Fibroblast of villous mesenchyme (primary cell): Measurements from ENCODE around the gene PPP2R2C. TPM values are rescaled to one million over a fixed set of nuclear protein-coding genes. Genes with fewer than 3 reads are reported as not detected.

Source experiments
- DNase-seq: peaks from one replicate; pipeline ENCODE4 v3.0.0-alpha.2; 2010; ENCODE audit warnings: low read depth
- H3K4me3 ChIP-seq: 2 replicates; pipeline ENCODE4 v1.5.1; 2011; ENCODE audit warnings: low read depth, mild to moderate bottlenecking, low read length
- CTCF ChIP-seq: IDR thresholded peaks from 2 replicates; pipeline ENCODE4 v1.5.1; 2012; ENCODE audit warnings: low read depth, mild to moderate bottlenecking, low read length; ENCODE audit not compliant: insufficient read depth
- total RNA-seq: library from RNA; depleted of rRNA; stranded (reverse); fragments of >200 nt; gene quantifications from 2 replicates; pipeline ENCODE4 v1.2.3, GENCODE V29; 2012

The PPP2R2C gene
- total RNA-seq, 1 donor: not detected

GRCh38 chr4:6345866-6346265, 126.5 kb downstream of the PPP2R2C start:
- no peak for DNase-seq
- no peak for TF ChIP-seq CTCF
- no peak overlapping the region for H3K4me3 ChIP-seq

DNA sequence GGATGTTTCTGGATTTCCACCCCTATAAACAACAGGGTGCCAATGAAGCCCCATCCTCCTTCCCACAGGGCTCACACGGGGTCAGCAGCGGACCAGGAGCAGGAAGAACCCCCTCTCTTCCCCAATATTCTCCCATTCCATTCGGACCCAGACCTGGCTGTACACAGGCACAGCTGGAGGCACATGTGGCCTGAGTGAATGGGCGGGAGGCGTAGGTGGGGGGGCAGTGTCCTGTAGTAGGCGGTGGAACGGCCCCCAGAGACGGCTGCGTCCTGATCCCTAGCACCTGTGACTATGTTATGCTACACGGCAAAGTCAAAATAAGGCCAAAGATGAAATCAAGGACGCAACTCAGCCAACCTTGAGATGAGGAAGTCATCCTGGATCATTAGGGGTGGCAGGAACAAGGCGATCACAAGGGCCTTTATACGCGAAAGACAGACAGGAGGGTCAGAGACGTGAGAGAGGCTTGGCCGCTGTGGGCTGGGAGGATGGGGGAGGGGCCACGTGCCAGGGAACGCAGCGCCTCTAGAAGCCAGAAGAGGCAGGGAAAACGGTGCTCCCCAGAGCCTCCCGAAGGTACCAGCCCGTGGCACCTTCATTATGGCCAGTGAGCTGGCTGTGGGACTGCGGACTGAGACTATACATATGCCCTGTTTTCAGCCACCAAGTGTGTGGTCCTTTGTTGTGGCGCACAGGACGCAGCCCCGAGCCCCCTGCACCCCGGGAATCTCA, 127.2 kb downstream of the PPP2R2C start:
- DNase-seq: no peak
- H3K4me3 ChIP-seq: no peak overlapping the region
- no peak for TF ChIP-seq CTCF

DNA sequence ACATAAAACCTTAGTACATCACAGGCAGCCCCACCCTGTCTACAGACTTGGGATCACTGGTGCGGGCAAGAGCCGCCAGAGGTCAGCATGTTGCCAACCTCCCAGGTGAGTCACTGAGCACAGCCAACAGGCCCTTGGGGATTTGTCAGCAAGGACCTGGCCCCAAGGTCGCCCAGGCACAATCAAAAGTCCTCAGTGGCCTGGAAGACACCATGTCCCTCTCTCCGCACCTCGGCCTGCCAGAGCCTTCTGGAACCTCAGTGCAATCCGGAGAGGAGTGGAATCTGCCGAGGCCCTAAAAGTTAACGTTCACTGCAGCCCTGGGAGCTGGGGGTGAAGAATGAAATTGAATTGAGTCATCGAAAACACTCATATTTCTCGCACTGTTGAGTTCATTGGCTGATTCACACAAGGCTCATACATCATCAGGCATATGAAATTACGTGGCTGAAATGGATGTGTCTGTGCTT, 128.4 kb downstream of the PPP2R2C start:
- H3K4me3 ChIP-seq: no peak overlapping the region
- no peak for TF ChIP-seq CTCF
- no peak for DNase-seq

GRCh38 chr4:6342530-6343293, 129.7 kb downstream of the PPP2R2C start:
- no peak overlapping the region for H3K4me3 ChIP-seq
- TF ChIP-seq CTCF: no peak
- DNase-seq: no peak

DNA sequence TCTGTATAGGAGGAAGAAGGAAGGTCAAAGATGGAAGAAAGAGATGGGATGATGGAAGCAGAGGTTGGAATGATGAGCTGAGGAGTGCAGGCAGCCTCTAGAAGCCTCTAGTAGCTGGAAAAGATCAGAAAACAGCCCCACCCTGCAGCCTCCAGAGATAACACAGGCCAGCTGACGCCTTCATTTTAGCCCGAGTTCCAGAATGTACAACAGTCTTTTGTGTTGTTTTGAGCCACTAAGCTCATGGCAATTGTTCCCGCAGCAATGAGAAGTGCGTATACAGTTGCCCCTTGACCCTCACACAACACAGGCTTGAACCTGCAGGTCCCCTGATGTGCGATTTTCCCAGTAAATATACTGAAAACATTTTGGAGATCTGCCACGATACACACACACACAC, 130.7 kb downstream of the PPP2R2C start:
- DNase-seq: no peak
- TF ChIP-seq CTCF: no peak
- H3K4me3 ChIP-seq: no peak overlapping the region

- no peak for DNase-seq
- no peak overlapping the region for H3K4me3 ChIP-seq
- TF ChIP-seq CTCF: no peak
Observed at GRCh38 chr4:6340446-6341015, 131.9 kb downstream of the PPP2R2C start.
